ENCODE data around the gene PCDHGC4.

DNA sequence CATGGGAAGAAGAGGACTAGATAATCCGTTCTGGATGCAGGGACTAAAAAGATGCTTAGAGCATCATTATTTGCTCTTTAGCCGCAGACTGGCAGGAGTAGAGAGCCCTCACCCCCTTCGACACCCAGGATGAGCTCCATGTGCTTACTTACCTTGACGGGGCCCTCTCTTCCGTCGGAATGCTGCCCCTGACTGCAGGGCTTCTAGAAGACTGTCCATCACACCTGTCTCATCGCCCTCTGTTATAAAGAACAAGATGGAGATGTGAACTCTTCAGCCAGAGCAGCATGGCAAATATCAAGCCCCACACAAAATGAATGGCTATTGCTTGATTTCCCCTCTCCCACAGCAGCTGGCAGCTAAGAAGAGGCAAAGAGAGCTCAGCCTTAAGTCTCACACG lies 39.2 kb downstream of the PCDHGC4 start:
- TF ChIP-seq CTCF (IDR thresholded peaks at IDR 0.05 in 4 of 5, conservative IDR thresholded peaks at IDR 0.05 in 1 of 5) (no peak), POLR2A (IDR thresholded peaks at IDR 0.05) (no peak)
